Neuronal stem cell (in vitro differentiated cells): ENCODE results near the gene ABCB8.
"Not testable (repeated sequence)": the region's sequence is repeated elsewhere in the genome, so short reads cannot be mapped to it uniquely, and the experiment has no call there.

ENCODE experiments used
- DNase-seq: peaks from one replicate; pipeline ENCODE4 v3.0.0-alpha.2; 2013; ENCODE audit warnings: low spot score
- H2AFZ ChIP-seq: one replicate; pipeline ENCODE4 v1.6.1; 2013; ENCODE audit warnings: mild to moderate bottlenecking, low read length, inconsistent platforms
- H2AK5ac ChIP-seq: 2 replicates; pipeline ENCODE4 v1.6.1; 2013; ENCODE audit warnings: low read depth, mild to moderate bottlenecking, inconsistent platforms, low read length, moderate library complexity, mixed read lengths
- H2BK120ac ChIP-seq: 2 replicates; pipeline ENCODE4 v1.6.1; 2013; ENCODE audit warnings: low read depth, mild to moderate bottlenecking, inconsistent platforms, low read length, moderate library complexity, mixed read lengths
- H2BK12ac ChIP-seq: one replicate; pipeline ENCODE4 v1.6.1; 2013; ENCODE audit warnings: low read length, inconsistent platforms
- H2BK15ac ChIP-seq: 2 replicates; pipeline ENCODE4 v1.6.1; 2013; ENCODE audit warnings: mild to moderate bottlenecking, low read length, inconsistent platforms, mixed read lengths
- H2BK5ac ChIP-seq: one replicate; pipeline ENCODE4 v1.6.1; 2013; ENCODE audit warnings: inconsistent platforms, mild to moderate bottlenecking, low read length, moderate library complexity
- H3K14ac ChIP-seq: one replicate; pipeline ENCODE4 v1.6.1; 2013; ENCODE audit warnings: low read length, inconsistent platforms
- H3K18ac ChIP-seq: 2 replicates; pipeline ENCODE4 v1.6.1; 2013; ENCODE audit warnings: low read length, inconsistent platforms
- H3K23ac ChIP-seq: 2 replicates; pipeline ENCODE4 v1.6.1; 2013; ENCODE audit warnings: low read depth, mild to moderate bottlenecking, mixed read lengths, low read length, inconsistent platforms; ENCODE audit not compliant: poor library complexity
- H3K27ac ChIP-seq: replicated peaks from 3 replicates; pipeline ENCODE4 v1.5.1; 2013; ENCODE audit warnings: low read length, inconsistent platforms
- H3K27me3 ChIP-seq, 3 experiments: 2 replicates each; pipeline ENCODE4 v1.6.1; 2013; ENCODE audit warnings: low read length in 3 of 3, mild to moderate bottlenecking in 2 of 3, inconsistent platforms in 1 of 3, low read depth in 1 of 3, mixed read lengths in 1 of 3, moderate library complexity in 1 of 3; ENCODE audit not compliant: control insufficient read depth in 3 of 3, insufficient read depth in 3 of 3
- H3K36me3 ChIP-seq, 2 donors: replicated peaks in 1 of 2; 2 replicates each; pipeline ENCODE4 v1.6.1; 2013; ENCODE audit warnings: low read length in 2 of 2; ENCODE audit not compliant: control insufficient read depth in 2 of 2, insufficient read depth in 2 of 2
- H3K4ac ChIP-seq: 2 replicates; pipeline ENCODE4 v1.6.1; 2013; ENCODE audit warnings: inconsistent platforms, mild to moderate bottlenecking, low read length, moderate library complexity
- H3K4me1 ChIP-seq, 2 donors: 1 replicate in 1 of 2; 2 replicates in 1 of 2; pipeline ENCODE4 v1.6.1; 2013; ENCODE audit warnings: low read length in 2 of 2, low read depth in 1 of 2; ENCODE audit not compliant: control insufficient read depth in 2 of 2, insufficient read depth in 1 of 2
- H3K4me2 ChIP-seq: one replicate; pipeline ENCODE4 v1.6.1; 2013; ENCODE audit warnings: mild to moderate bottlenecking, low read length, inconsistent platforms; ENCODE audit not compliant: insufficient read depth, poor library complexity, severe bottlenecking
- H3K4me3 ChIP-seq, 2 donors: 2 replicates each; pipeline ENCODE4 v1.5.1; 2013; ENCODE audit warnings: low read length in 2 of 2, mild to moderate bottlenecking in 2 of 2, inconsistent platforms in 1 of 2, moderate library complexity in 1 of 2
- H3K79me1 ChIP-seq: one replicate; pipeline ENCODE4 v1.6.1; 2013; ENCODE audit warnings: low read depth, mild to moderate bottlenecking, inconsistent platforms, low read length, moderate library complexity
- H3K9ac ChIP-seq: one replicate; pipeline ENCODE4 v1.6.1; 2013; ENCODE audit warnings: mild to moderate bottlenecking, low read depth, low read length, inconsistent platforms; ENCODE audit not compliant: poor library complexity
- H3K9me3 ChIP-seq, 2 donors: replicated peaks in 1 of 2; 2 replicates each; pipeline versions ENCODE3 to v1.6.1; 2013; ENCODE audit warnings: low read length in 2 of 2, mild to moderate bottlenecking in 2 of 2, inconsistent platforms in 1 of 2, low read depth in 1 of 2, mixed read lengths in 1 of 2, moderate library complexity in 1 of 2; ENCODE audit not compliant: control insufficient read depth in 2 of 2, insufficient read depth in 1 of 2
- H4K8ac ChIP-seq: one replicate; pipeline ENCODE4 v1.6.1; 2013; ENCODE audit warnings: low read depth, mild to moderate bottlenecking, inconsistent platforms, low read length, moderate library complexity
- H4K91ac ChIP-seq: one replicate; pipeline ENCODE4 v1.6.1; 2013; ENCODE audit warnings: low read length, low read depth, mild to moderate bottlenecking, inconsistent platforms; ENCODE audit not compliant: poor library complexity
- WGBS, 2 donors: extraction: QIAGEN DNeasy Blood & Tissue Kit; methylation state at CpG; one replicate each; pipeline ENCODE4 v1.1.7; 2013; ENCODE audit warnings: missing lambda C conversion rate in 2 of 2, mixed read lengths in 1 of 2; ENCODE audit not compliant: insufficient read length in 2 of 2, insufficient replicate concordance in 1 of 2; ENCODE audit errors: extremely low coverage in 2 of 2; 5-methylcytosine and 5-hydroxymethylcytosine counted together

Gene ABCB8

GRCh38 chr7:151039850-151040548 is 11.7 kb downstream of the ABCB8 start:
- peaks cover 11 to 23% of the 10 kb centered on the region in 2 donors for H3K36me3 ChIP-seq
- no peak overlapping the region for H3K18ac ChIP-seq
- H4K91ac ChIP-seq: no peak overlapping the region
- no peak for DNase-seq
- no peak overlapping the region for H3K4ac ChIP-seq
- peak overlapping the region; percentile 73 for H3K23ac ChIP-seq
- H2AFZ ChIP-seq: no peak overlapping the region
- H3K79me1 ChIP-seq: no peaks in the 10 kb centered on the region
- peaks cover 0 to 9% of the 10 kb centered on the region in 2 donors for H3K4me1 ChIP-seq
- no peak overlapping the region for H2BK15ac ChIP-seq
- H2BK120ac ChIP-seq: no peak overlapping the region
- H3K4me3 ChIP-seq: no peak overlapping the region
- no peak overlapping the region for H3K14ac ChIP-seq
- no CpG with 5 or more reads among the region's 18 CpGs for WGBS, 2 donors
- no peak overlapping the region for H4K8ac ChIP-seq
- H2BK12ac ChIP-seq: peak overlapping the region; percentile 10
- H2AK5ac ChIP-seq: no peak overlapping the region
- H2BK5ac ChIP-seq: no peak overlapping the region
- no peaks in the 10 kb centered on the region for H3K9me3 ChIP-seq
- peak overlapping the region; percentile 21 for H3K9ac ChIP-seq
- H3K4me2 ChIP-seq: no peak overlapping the region
- H3K27me3 ChIP-seq: no peaks in the 10 kb centered on the region
- H3K27ac ChIP-seq: no peak overlapping the region

DNA sequence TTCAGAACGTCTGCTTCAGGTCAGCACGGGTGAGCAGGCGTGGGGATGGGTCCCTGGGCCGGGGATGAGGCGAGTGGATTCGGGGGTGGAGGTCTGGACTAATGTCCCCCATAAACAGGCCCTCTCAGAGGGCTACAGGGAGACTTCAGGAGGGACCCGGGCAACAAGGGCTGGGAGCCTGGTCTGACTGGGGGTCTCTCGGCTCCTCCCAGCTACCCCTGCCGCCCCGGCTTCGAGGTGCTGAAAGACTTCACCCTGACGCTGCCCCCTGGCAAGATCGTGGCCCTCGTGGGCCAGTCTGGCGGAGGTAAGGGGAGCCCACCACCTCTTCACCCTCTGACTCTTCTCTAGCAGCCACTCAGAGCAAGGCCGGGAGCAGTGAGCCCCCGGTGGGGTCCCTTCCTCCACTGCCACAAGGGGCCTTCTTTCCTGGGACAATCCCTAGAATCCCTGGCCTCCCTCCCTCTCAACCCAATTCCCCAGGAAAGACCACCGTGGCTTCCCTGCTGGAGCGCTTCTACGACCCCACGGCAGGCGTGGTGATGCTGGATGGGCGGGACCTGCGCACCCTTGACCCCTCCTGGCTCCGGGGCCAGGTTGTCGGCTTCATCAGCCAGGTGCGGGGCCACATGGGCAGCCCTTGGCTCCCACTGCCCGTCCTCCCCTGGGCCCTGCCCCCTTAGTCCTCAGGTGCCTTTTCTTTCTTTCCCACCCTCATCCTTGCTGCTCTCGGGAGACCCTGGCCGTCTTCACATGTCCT is 12.5 kb downstream of the ABCB8 start:
- Histone ChIP-seq H3K36me3 (peaks cover 6 to 19% of the 10 kb centered on the region in 2 donors), H3K14ac (peak overlapping the region; percentile 56), H3K4me3 (no peak overlapping the region), H4K8ac (no peak overlapping the region), H3K4me2 (no peak overlapping the region), H3K9ac (peak overlapping the region; percentile 60), H3K18ac (peak overlapping the region; percentile 17), H4K91ac (no peak overlapping the region), H3K79me1 (no peaks in the 10 kb centered on the region), H3K27me3 (no peaks in the 10 kb centered on the region), H3K27ac (no peak overlapping the region), H2BK120ac (no peak overlapping the region), H2AK5ac (peak overlapping the region; percentile 56), H2BK15ac (no peak overlapping the region), H3K9me3 (no peaks in the 10 kb centered on the region), H2BK5ac (peak overlapping the region; percentile 0), H3K23ac (peak overlapping the region; percentile 73), H3K4ac (no peak overlapping the region), H3K4me1 (peaks cover 0 to 9% of the 10 kb centered on the region in 2 donors), H2AFZ (no peak overlapping the region), H2BK12ac (peak overlapping the region; percentile 58)
- DNase-seq: no peak
- no CpG with 5 or more reads among the region's 30 CpGs for WGBS, 2 donors

- not testable (repeated sequence) for H3K14ac ChIP-seq, H3K27ac ChIP-seq, H3K79me1 ChIP-seq, H2AK5ac ChIP-seq, H3K27me3 ChIP-seq, H3K23ac ChIP-seq, DNase-seq, H2AFZ ChIP-seq, H3K36me3 ChIP-seq, H3K4ac ChIP-seq, H2BK15ac ChIP-seq, H2BK120ac ChIP-seq, H3K4me1 ChIP-seq, H4K8ac ChIP-seq, H4K91ac ChIP-seq, H3K4me2 ChIP-seq, H3K9me3 ChIP-seq, H3K4me3 ChIP-seq, H2BK5ac ChIP-seq, H2BK12ac ChIP-seq, H3K18ac ChIP-seq
- no CpG with 5 or more reads among the region's 10 CpGs for WGBS, 2 donors
- H3K9ac ChIP-seq: peak overlapping the region; percentile 12
These were observed 15.2 kb downstream of the ABCB8 start for GRCh38 chr7:151043449-151043848.

- no peak overlapping the region for H2AK5ac ChIP-seq
- no CpG with 5 or more reads among the region's 20 CpGs for WGBS, 2 donors
- no peak overlapping the region for H3K14ac ChIP-seq
- peak overlapping the region; percentile 84 for H3K9ac ChIP-seq
- no peaks in the 10 kb centered on the region for H3K27me3 ChIP-seq
- H3K36me3 ChIP-seq: peaks cover 6 to 10% of the 10 kb centered on the region in 2 donors
- H2AFZ ChIP-seq: no peak overlapping the region
- peak overlapping the region; percentile 65 for H3K23ac ChIP-seq
- H3K27ac ChIP-seq: no peak overlapping the region
- H3K79me1 ChIP-seq: no peaks in the 10 kb centered on the region
- H2BK5ac ChIP-seq: no peak overlapping the region
- H4K91ac ChIP-seq: no peak overlapping the region
- H3K9me3 ChIP-seq: no peaks in the 10 kb centered on the region
- peaks cover 2 to 5% of the 10 kb centered on the region in 2 donors for H3K4me1 ChIP-seq
- no peak overlapping the region for H3K4me3 ChIP-seq
- no peak overlapping the region for H2BK15ac ChIP-seq
- no peak for DNase-seq
- no peak overlapping the region for H4K8ac ChIP-seq
- no peak overlapping the region for H2BK120ac ChIP-seq
- H3K18ac ChIP-seq: no peak overlapping the region
- H2BK12ac ChIP-seq: no peak overlapping the region
- H3K4ac ChIP-seq: no peak overlapping the region
- no peak overlapping the region for H3K4me2 ChIP-seq
These were observed 15.7 kb downstream of the ABCB8 start for GRCh38 chr7:151043959-151044358.
